IMR-90 (cell line): Measurements from ENCODE around the gene SLC7A4. TPM values are rescaled to one million over a fixed set of nuclear protein-coding genes. Genes with fewer than 3 reads are reported as not detected.

Source experiments
- ATAC-seq: fragments of 200-7000 bp; cut with Tn5 transposase; 2 replicates; pipeline ENCODE4 v1.9.1; 2020; ENCODE audit warnings: low read depth, mild to moderate bottlenecking, moderate library complexity
- BruUV-seq: library from RNA; stranded (reverse); fragments of 400-500 nt; replicated peaks from 2 replicates; lab custom pipeline; 2021; lab: Mats Ljungman, UMichigan
- CTCF ChIA-PET: fragments of 300-600 bp; formaldehyde crosslinking; extraction: SDS; loops from one replicate; lab custom pipeline; 2021; ENCODE audit warnings: antibody characterized with exemption; lab: Yijun Ruan, JAX
- POLR2A ChIA-PET: fragments of 300-600 bp; sonication (Branson Sonifier 250); formaldehyde crosslinking; loops from one replicate; lab custom pipeline; 2022; ENCODE audit warnings: antibody characterized with exemption; ENCODE audit not compliant: unreplicated experiment; lab: Charles Lee
- DNase-seq: peaks from one replicate; pipeline ENCODE4 v3.0.0; 2013
- H2AFZ ChIP-seq: replicated peaks from 2 replicates; pipeline ENCODE3; 2013; ENCODE audit warnings: low read length, mild to moderate bottlenecking; ENCODE audit not compliant: poor library complexity
- H2AK5ac ChIP-seq: 2 replicates; pipeline ENCODE4 v1.6.1; 2013; ENCODE audit warnings: low read depth, low read length, inconsistent platforms
- H2AK9ac ChIP-seq: replicated peaks from 2 replicates; pipeline ENCODE3; 2013; ENCODE audit warnings: mild to moderate bottlenecking, low read depth, low read length, moderate library complexity; ENCODE audit not compliant: poor library complexity
- H2BK120ac ChIP-seq: 2 replicates; pipeline ENCODE4 v1.6.1; 2013; ENCODE audit warnings: low read depth, low read length, inconsistent platforms
- H2BK15ac ChIP-seq: 3 replicates; pipeline ENCODE4 v1.6.1; 2013; ENCODE audit warnings: low read depth, low read length, inconsistent platforms
- H2BK20ac ChIP-seq: 2 replicates; pipeline ENCODE4 v1.6.1; 2013; ENCODE audit warnings: low read depth, mild to moderate bottlenecking, inconsistent platforms, low read length, moderate library complexity
- H2BK5ac ChIP-seq: 2 replicates; pipeline ENCODE4 v1.6.1; 2013; ENCODE audit warnings: mild to moderate bottlenecking, low read depth, low read length, inconsistent platforms; ENCODE audit not compliant: poor library complexity, severe bottlenecking
- H3K14ac ChIP-seq: replicated peaks from 2 replicates; pipeline ENCODE4 v1.6.1; 2013; ENCODE audit warnings: low read depth, low read length, inconsistent platforms
- H3K18ac ChIP-seq: 2 replicates; pipeline ENCODE4 v1.6.1; 2013; ENCODE audit warnings: low read depth, low read length, control low read depth
- H3K23ac ChIP-seq: 2 replicates; pipeline ENCODE4 v1.6.1; 2013; ENCODE audit warnings: low read depth, low read length, inconsistent platforms
- H3K27ac ChIP-seq: 2 replicates; pipeline ENCODE4 v1.5.1; 2013; ENCODE audit warnings: mild to moderate bottlenecking, control low read depth, low read length; ENCODE audit not compliant: insufficient read depth
- H3K27me3 ChIP-seq: 2 replicates; pipeline ENCODE4 v1.6.1; 2013; ENCODE audit warnings: low read length; ENCODE audit not compliant: control insufficient read depth, insufficient read depth
- H3K36me3 ChIP-seq: 2 replicates; pipeline ENCODE4 v1.6.1; 2013; ENCODE audit warnings: low read length, mixed read lengths; ENCODE audit not compliant: control insufficient read depth, insufficient read depth
- H3K4ac ChIP-seq: 2 replicates; pipeline ENCODE4 v1.6.1; 2013; ENCODE audit warnings: low read depth, low read length, inconsistent platforms
- H3K4me1 ChIP-seq: 2 replicates; pipeline ENCODE4 v1.6.1; 2013; ENCODE audit warnings: low read length, mixed read lengths; ENCODE audit not compliant: control insufficient read depth, insufficient read depth
- H3K4me2 ChIP-seq: 2 replicates; pipeline ENCODE4 v1.6.1; 2013; ENCODE audit warnings: low read depth, mild to moderate bottlenecking, control low read depth, low read length, moderate library complexity
- H3K4me3 ChIP-seq: 2 replicates; pipeline ENCODE4 v1.5.1; 2013; ENCODE audit warnings: low read depth, mild to moderate bottlenecking, control low read depth, low read length, moderate library complexity; ENCODE audit not compliant: insufficient read depth
- H3K56ac ChIP-seq: 2 replicates; pipeline ENCODE4 v1.6.1; 2013; ENCODE audit warnings: low read length, inconsistent platforms; ENCODE audit not compliant: insufficient read depth; ENCODE audit errors: extremely low read depth
- H3K79me1 ChIP-seq, 2 experiments: 2 replicates each; pipeline ENCODE4 v1.6.1; 2013; ENCODE audit warnings: low read length in 2 of 2, inconsistent platforms in 1 of 2, low read depth in 1 of 2
- H3K9ac ChIP-seq: 2 replicates; pipeline ENCODE4 v1.6.1; 2013; ENCODE audit warnings: low read depth, low read length, control low read depth
- H3K9me1 ChIP-seq: 2 replicates; pipeline ENCODE4 v1.6.1; 2013; ENCODE audit warnings: low read length, inconsistent platforms; ENCODE audit not compliant: insufficient read depth
- H3K9me3 ChIP-seq: 2 replicates; pipeline ENCODE4 v1.6.1; 2013; ENCODE audit warnings: low read length; ENCODE audit not compliant: control insufficient read depth, insufficient read depth
- H4K20me1 ChIP-seq: 2 replicates; pipeline ENCODE4 v1.6.1; 2013; ENCODE audit warnings: low read length, inconsistent platforms; ENCODE audit not compliant: insufficient read depth
- H4K5ac ChIP-seq: 2 replicates; pipeline ENCODE4 v1.6.1; 2013; ENCODE audit warnings: mild to moderate bottlenecking, low read depth, low read length, control low read depth
- H4K8ac ChIP-seq, 2 experiments: 2 replicates each; pipeline ENCODE4 v1.6.1; 2013; ENCODE audit warnings: low read depth in 2 of 2, low read length in 2 of 2, control low read depth in 1 of 2, inconsistent platforms in 1 of 2
- H4K91ac ChIP-seq: 2 replicates; pipeline ENCODE4 v1.6.1; 2013; ENCODE audit warnings: low read depth, low read length, inconsistent platforms; ENCODE audit not compliant: insufficient read depth
- BHLHE40 ChIP-seq: fragments of 150-350 bp; IDR thresholded peaks from 2 replicates; pipeline ENCODE4 v1.6.1; 2016; ENCODE audit warnings: mild to moderate bottlenecking, low read depth, low read length
- CEBPB ChIP-seq: IDR thresholded peaks from 2 replicates; pipeline ENCODE4 v1.6.1; 2012; ENCODE audit warnings: low read depth, low read length, improper control_type of control experiment
- CHD1 ChIP-seq: IDR thresholded peaks from 2 replicates; pipeline ENCODE4 v1.6.1; 2012; ENCODE audit warnings: low read depth, low read length, improper control_type of control experiment
- FOS ChIP-seq: fragments of 150-350 bp; IDR thresholded peaks from 2 replicates; pipeline ENCODE4 v1.6.1; 2016; ENCODE audit warnings: low read depth, low read length
- MAFK ChIP-seq: IDR thresholded peaks from 2 replicates; pipeline ENCODE4 v1.6.1; 2012; ENCODE audit warnings: low read depth, low read length, improper control_type of control experiment
- MAZ ChIP-seq: IDR thresholded peaks from 2 replicates; pipeline ENCODE4 v1.6.1; 2012; ENCODE audit warnings: low read depth, mild to moderate bottlenecking, low read length, improper control_type of control experiment, moderate library complexity, borderline replicate concordance
- MXI1 ChIP-seq: IDR thresholded peaks from 2 replicates; pipeline ENCODE4 v1.6.1; 2012; ENCODE audit warnings: low read depth, mild to moderate bottlenecking, low read length, moderate library complexity, borderline replicate concordance
- NFE2L2 ChIP-seq: fragments of 150-350 bp; IDR thresholded peaks from 2 replicates; pipeline ENCODE4 v1.6.1; 2016; ENCODE audit warnings: low read depth, mild to moderate bottlenecking, low read length
- POLR2A ChIP-seq: IDR thresholded peaks from 2 replicates; pipeline ENCODE4 v1.6.1; 2012; ENCODE audit warnings: mild to moderate bottlenecking, low read depth, low read length
- RAD21 ChIP-seq: IDR thresholded peaks from 2 replicates; pipeline ENCODE4 v1.6.1; 2012; ENCODE audit warnings: low read length, improper control_type of control experiment
- RCOR1 ChIP-seq: IDR thresholded peaks from 2 replicates; pipeline ENCODE4 v1.6.1; 2012; ENCODE audit warnings: mild to moderate bottlenecking, low read length, improper control_type of control experiment; ENCODE audit not compliant: insufficient replicate concordance
- RFX5 ChIP-seq: IDR thresholded peaks from 2 replicates; pipeline ENCODE4 v1.8.0; 2012; ENCODE audit warnings: low read depth, mild to moderate bottlenecking, low read length, moderate library complexity
- SMC3 ChIP-seq: fragments of 150-350 bp; IDR thresholded peaks from 2 replicates; pipeline ENCODE4 v1.6.1; 2016; ENCODE audit warnings: low read depth, mild to moderate bottlenecking, antibody characterized with exemption, low read length, moderate library complexity
- WGBS, 2 experiments: methylation state at CpG; one replicate each; pipeline versions ENCODE4 v1.1.5 to v1.1.7; 2013; ENCODE audit warnings: missing lambda C conversion rate in 2 of 2; ENCODE audit not compliant: insufficient read length in 1 of 2; ENCODE audit errors: extremely low coverage in 2 of 2; 5-methylcytosine and 5-hydroxymethylcytosine counted together
- dilution Hi-C: fragments of 300-500 bp; cut with HindIII; formaldehyde crosslinking; loops from one replicate; pipeline ENCODE4 v1.14.3; 2018; ENCODE audit warnings: low sequenced_read_pairs; ENCODE audit not compliant: unreplicated experiment
- in situ Hi-C: fragments of 300-500 bp; cut with MboI; formaldehyde crosslinking; loops from 3 replicates; pipeline ENCODE4 v1.14.3; 2019; ENCODE audit warnings: low sequenced_read_pairs, inconsistent platforms, mixed read lengths
- intact Hi-C: fragments of 100-400 bp; cut with micrococcal nuclease; formaldehyde crosslinking; loops from 2 replicates; pipeline ENCODE4 v1.10.0; 2022
- polyA plus RNA-seq, 3 experiments: library from polyadenylated mRNA; depleted of rRNA; stranded (reverse); fragments of >200 nt; gene quantifications; 2 replicates each; pipeline ENCODE4 v1.2.3, GENCODE V29; 2012; ENCODE audit warnings: low replicate concordance in 1 of 3
- total RNA-seq: library from RNA; depleted of rRNA; stranded (reverse); fragments of >200 nt; gene quantifications from 2 replicates; pipeline ENCODE4 v1.2.3, GENCODE V29; 2012
- TF ChIP-seq, protein P1 (sequence below): fragments of 150-350 bp; IDR thresholded peaks from 2 replicates; pipeline ENCODE4 v1.6.1; 2017; ENCODE audit warnings: mild to moderate bottlenecking, antibody characterized with exemption, low read length, low read depth
- TF ChIP-seq, protein P2 (sequence below): conservative IDR thresholded peaks from 2 replicates; pipeline ENCODE4 v1.5.1; 2012; ENCODE audit warnings: mild to moderate bottlenecking, low read depth, low read length, improper control_type of control experiment
- TF ChIP-seq, protein P3 (sequence below): fragments of 150-350 bp; IDR thresholded peaks from 2 replicates; pipeline ENCODE4 v1.6.1; 2016; ENCODE audit warnings: low read depth, mild to moderate bottlenecking, low read length, moderate library complexity, borderline replicate concordance

SLC7A4 gene
- total and polyA plus RNA-seq, 2 of the 4 experiments (the other 2 are of a cell fraction) = 0.03 TPM; not detected in 1

DNA sequence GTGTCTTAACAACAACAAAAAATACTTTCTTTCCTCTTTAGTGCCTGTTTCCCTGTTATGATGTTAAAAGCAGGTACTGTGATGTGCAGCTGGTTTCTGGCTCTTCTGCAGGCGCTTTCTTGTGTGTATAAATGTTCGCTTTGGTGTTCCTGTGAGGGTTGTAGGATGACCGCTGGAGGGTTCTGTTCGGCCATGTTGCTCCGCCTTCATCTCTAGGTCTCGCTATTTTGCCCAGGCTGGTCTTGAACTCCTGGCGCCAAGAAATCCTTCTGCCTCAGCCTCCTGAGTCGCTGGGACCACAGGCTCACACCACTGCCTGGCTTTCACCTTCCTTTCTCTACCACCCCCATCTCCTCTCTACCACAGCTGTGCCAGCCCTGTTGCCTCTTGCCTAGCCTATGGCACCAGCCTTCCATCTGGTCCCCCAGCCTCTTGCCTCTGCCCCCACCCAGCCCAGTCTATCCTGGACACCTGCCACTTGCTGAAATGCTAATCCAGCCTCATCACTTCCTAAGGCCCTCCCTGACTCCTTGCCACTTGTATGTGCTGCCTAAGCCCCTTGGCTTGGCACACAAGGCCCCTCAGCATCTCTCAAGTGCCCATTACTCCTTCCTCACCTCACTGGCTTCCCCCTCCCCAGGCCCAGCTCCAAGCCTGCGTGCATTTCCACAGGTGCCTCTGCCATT is 18.9 kb upstream of the SLC7A4 start:
- Histone ChIP-seq H4K91ac (no peak overlapping the region), H2BK120ac (no peak overlapping the region), H3K56ac (no peak overlapping the region; the same call in 1 of the 2 replicates), H3K27ac (no peak overlapping the region), H3K14ac (no peak overlapping the region), H2BK20ac (no peak overlapping the region), H2AFZ (no peak overlapping the region), H3K4me1 (peaks cover 6% of the 10 kb centered on the region), H3K18ac (no peak overlapping the region), H3K9ac (no peak overlapping the region), H2BK5ac (no peak overlapping the region), H3K79me1 (no peaks in the 10 kb centered on the region), H4K20me1 (no peaks in the 10 kb centered on the region), H2AK9ac (no peak overlapping the region), H3K23ac (no peak overlapping the region), H3K4ac (no peak overlapping the region), H3K4me2 (no peak overlapping the region), H3K36me3 (no peaks in the 10 kb centered on the region), H3K27me3 (peaks cover 18% of the 10 kb centered on the region), H3K9me1 (no peaks in the 10 kb centered on the region), H2BK15ac (no peak overlapping the region), H3K9me3 (no peaks in the 10 kb centered on the region), H2AK5ac (no peak overlapping the region), H4K8ac (no peak overlapping the region), H4K5ac (no peak overlapping the region), H3K4me3 (no peak overlapping the region)
- intact Hi-C loops (no loop called here), in situ Hi-C loops (no loop called here), dilution Hi-C loops (no loop called here)
- WGBS, 2 experiments = 59% methylated on average over 5 of the region's 9 CpGs; no CpG with 5 or more reads in 1 of the 2 experiments
- no peak for DNase-seq
- CTCF ChIA-PET = no interaction called here
- no TSS peak for BruUV-seq
- no peak for ATAC-seq
- POLR2A ChIA-PET = no interaction called here
- TF ChIP-seq, protein P1, sequence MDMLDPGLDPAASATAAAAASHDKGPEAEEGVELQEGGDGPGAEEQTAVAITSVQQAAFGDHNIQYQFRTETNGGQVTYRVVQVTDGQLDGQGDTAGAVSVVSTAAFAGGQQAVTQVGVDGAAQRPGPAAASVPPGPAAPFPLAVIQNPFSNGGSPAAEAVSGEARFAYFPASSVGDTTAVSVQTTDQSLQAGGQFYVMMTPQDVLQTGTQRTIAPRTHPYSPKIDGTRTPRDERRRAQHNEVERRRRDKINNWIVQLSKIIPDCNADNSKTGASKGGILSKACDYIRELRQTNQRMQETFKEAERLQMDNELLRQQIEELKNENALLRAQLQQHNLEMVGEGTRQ = no peak
- TF ChIP-seq BHLHE40 (no peak), POLR2A (no peak), MXI1 (no peak), MAFK (no peak), RFX5 (no peak), NFE2L2 (no peak), RAD21 (no peak), FOS (no peak), MAZ (no peak), CEBPB (no peak), RCOR1 (no peak), CHD1 (no peak), SMC3 (no peak)
- TF ChIP-seq, protein P2, sequence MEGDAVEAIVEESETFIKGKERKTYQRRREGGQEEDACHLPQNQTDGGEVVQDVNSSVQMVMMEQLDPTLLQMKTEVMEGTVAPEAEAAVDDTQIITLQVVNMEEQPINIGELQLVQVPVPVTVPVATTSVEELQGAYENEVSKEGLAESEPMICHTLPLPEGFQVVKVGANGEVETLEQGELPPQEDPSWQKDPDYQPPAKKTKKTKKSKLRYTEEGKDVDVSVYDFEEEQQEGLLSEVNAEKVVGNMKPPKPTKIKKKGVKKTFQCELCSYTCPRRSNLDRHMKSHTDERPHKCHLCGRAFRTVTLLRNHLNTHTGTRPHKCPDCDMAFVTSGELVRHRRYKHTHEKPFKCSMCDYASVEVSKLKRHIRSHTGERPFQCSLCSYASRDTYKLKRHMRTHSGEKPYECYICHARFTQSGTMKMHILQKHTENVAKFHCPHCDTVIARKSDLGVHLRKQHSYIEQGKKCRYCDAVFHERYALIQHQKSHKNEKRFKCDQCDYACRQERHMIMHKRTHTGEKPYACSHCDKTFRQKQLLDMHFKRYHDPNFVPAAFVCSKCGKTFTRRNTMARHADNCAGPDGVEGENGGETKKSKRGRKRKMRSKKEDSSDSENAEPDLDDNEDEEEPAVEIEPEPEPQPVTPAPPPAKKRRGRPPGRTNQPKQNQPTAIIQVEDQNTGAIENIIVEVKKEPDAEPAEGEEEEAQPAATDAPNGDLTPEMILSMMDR = no peak
- TF ChIP-seq, protein P3, sequence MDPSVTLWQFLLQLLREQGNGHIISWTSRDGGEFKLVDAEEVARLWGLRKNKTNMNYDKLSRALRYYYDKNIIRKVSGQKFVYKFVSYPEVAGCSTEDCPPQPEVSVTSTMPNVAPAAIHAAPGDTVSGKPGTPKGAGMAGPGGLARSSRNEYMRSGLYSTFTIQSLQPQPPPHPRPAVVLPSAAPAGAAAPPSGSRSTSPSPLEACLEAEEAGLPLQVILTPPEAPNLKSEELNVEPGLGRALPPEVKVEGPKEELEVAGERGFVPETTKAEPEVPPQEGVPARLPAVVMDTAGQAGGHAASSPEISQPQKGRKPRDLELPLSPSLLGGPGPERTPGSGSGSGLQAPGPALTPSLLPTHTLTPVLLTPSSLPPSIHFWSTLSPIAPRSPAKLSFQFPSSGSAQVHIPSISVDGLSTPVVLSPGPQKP = no peak
